Measurements from ENCODE around the gene CYP2B6.
"Not testable (repeated sequence)": the region's sequence is repeated elsewhere in the genome, so short reads cannot be mapped to it uniquely, and the experiment has no call there.

The CYP2B6 gene

GRCh38 chr19:40990972-40991381, at the start of gene CYP2B6:
Gene CYP2B6 (plus strand): TSS chr19:40991282. CDS start chr19:40991306, 24 bp downstream.
- DNase-seq (ENCODE audit: low read depth): no peak
- H3K4me3 ChIP-seq (ENCODE audit: low read depth, low read length): no peak within 1 kb of the TSS

DNA sequence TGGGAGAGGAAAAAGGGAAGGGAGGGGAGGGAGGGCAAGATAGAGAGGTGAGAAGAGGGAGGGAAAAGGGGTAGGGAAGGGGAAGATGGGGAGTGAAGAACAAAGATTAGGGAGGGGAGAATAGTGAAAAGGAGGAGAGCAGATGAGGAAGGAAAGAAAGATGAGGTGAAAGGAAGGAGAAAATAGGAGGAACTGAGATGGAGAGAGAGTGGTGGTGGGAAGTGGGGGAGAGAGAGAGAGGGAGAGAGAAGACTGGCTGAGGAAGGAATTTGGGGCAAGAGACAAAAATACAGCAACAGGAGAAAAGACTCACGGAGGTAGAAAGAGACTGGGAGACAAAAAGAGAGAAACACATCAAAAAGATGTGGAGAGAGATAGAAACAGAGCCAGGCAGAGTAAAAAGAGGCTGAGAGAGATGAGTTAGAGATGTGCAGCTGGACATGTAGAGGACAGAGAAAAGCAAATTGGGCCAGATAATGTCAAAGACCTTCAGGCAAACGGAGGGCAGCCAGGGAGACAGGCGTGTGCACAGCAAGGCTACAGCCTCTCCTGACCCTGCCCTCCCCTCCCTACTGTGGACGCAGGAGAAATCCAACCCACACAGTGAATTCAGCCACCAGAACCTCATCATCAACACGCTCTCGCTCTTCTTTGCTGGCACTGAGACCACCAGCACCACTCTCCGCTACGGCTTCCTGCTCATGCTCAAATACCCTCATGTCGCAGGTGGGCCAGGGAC, 49.4 kb upstream of the CYP2B6 start:
- no peak for DNase-seq (ENCODE audit: low read depth)
- no peak overlapping the region for H3K4me3 ChIP-seq (ENCODE audit: low read depth, low read length)

- no peak overlapping the region for H3K4me3 ChIP-seq (ENCODE audit: low read depth, low read length)
- no peak for DNase-seq (ENCODE audit: low read depth)
These were observed 45.4 kb upstream of the CYP2B6 start for GRCh38 chr19:40945645-40946044.

- H3K4me3 ChIP-seq (ENCODE audit: low read depth, low read length): no peak overlapping the region
- DNase-seq (ENCODE audit: low read depth): no peak
These were observed 44.0 kb upstream of the CYP2B6 start for GRCh38 chr19:40947114-40947513.

GRCh38 chr19:40947573-40947972, 43.5 kb upstream of the CYP2B6 start:
- no peak overlapping the region for H3K4me3 ChIP-seq (ENCODE audit: low read depth, low read length)
- DNase-seq (ENCODE audit: low read depth): no peak

GRCh38 chr19:40948580-40949299, 42.3 kb upstream of the CYP2B6 start:
- no peak for DNase-seq (ENCODE audit: low read depth)
- no peak overlapping the region for H3K4me3 ChIP-seq (ENCODE audit: low read depth, low read length)

DNA sequence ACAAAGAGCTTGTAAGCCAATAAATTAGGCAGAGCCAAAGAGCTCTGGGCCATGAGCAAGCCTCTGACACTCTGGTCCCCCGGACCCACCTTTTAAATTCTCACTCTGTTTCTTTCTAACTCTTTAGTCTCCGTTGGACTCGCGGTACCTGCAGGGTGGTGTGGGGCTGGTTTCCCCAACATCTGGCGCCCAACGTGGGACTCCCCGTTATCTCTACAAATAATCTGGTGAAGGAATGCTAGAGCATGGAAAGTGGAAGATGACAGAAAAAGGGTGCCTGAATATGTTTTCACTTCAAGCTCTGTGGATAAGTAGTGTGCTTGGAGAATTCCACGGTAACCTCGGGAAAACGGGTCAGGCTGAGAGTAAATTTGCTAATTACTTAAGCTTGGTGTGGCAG, 36.5 kb upstream of the CYP2B6 start:
- no peak for DNase-seq (ENCODE audit: low read depth)
- no peak overlapping the region for H3K4me3 ChIP-seq (ENCODE audit: low read depth, low read length)

DNA sequence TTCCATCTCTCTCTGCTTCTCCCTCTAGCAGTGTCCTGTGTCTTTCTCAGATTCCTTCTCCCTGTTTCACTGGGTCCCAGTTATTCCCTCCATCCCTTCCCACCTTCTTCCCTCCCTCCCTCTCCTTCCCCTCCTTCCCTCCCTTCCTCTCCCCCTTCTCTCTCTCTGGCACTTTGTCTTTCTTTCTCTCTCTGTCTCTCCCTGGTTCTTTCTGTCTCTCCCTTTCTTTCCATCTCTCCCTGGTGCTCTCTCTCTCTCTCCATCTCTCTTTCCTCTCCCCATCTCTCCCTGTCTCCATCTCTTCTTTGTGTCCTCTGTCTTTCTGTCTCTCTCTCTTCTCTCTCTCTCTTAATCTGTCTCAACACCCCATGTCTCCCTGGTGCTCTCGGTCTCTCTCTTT, 31.7 kb upstream of the CYP2B6 start:
- no peak for DNase-seq (ENCODE audit: low read depth)

GRCh38 chr19:40960062-40960685, 30.9 kb upstream of the CYP2B6 start:
- DNase-seq (ENCODE audit: low read depth): no peak
- H3K4me3 ChIP-seq (ENCODE audit: low read depth, low read length): no peak overlapping the region

More for the DNA sequence above, 31.7 kb upstream of the CYP2B6 start:
- no peak overlapping the region for H3K4me3 ChIP-seq (ENCODE audit: low read depth, low read length)

DNA sequence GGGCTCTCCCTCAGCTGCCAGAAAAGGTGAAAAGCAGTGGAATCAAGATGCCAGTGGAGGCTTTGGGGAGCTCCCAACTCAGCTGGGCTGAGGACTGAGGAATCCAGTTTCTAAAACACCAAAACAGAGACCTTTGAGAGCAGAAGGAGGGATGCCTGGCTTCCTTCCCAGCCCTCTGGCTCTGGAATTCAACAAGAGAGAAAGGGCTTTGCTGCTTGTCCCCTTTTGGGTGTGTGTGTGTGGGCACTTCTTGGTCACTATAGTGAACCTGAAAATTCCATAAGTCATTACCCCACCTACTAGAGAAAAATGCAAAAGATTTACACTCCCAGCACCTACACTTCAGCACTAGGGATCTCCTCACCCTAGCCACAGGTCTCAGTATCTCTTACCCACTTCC, 30.3 kb upstream of the CYP2B6 start:
- DNase-seq (ENCODE audit: low read depth): no peak
- H3K4me3 ChIP-seq (ENCODE audit: low read depth, low read length): no peak overlapping the region

DNA sequence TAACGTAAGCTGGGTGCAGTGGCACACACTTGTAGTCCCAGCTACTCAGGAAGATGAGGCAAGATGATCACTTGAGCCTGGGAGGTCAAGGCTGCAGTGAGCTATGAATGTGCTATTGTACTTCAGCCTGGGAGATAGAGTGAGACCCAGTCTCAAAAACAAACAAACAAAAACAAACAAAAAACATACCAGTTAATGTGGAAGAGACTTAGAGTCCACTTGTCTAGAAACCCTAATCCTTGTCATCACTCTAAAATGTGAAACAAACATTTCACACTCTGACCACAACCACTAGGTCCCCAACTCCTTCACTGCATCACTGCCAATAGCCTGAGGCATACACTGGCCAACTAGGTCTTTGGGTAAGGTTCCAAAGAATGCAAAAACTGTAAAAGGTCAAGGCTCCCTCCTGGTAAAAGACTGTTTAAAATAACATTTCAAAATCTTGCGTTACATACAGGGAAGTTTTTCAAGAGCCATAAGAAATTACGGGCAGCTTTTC, 28.6 kb upstream of the CYP2B6 start:
- DNase-seq (ENCODE audit: low read depth): no peak
- H3K4me3 ChIP-seq (ENCODE audit: low read depth, low read length): no peak overlapping the region

GRCh38 chr19:40964361-40964760, 26.7 kb upstream of the CYP2B6 start:
- not testable (repeated sequence) for DNase-seq (ENCODE audit: low read depth); H3K4me3 ChIP-seq (ENCODE audit: low read depth, low read length)

GRCh38 chr19:40965351-40965750, 25.7 kb upstream of the CYP2B6 start:
- H3K4me3 ChIP-seq (ENCODE audit: low read depth, low read length); DNase-seq (ENCODE audit: low read depth): not testable (repeated sequence)

GRCh38 chr19:40966591-40966990, 24.5 kb upstream of the CYP2B6 start:
- H3K4me3 ChIP-seq (ENCODE audit: low read depth, low read length); DNase-seq (ENCODE audit: low read depth): not testable (repeated sequence)

DNA sequence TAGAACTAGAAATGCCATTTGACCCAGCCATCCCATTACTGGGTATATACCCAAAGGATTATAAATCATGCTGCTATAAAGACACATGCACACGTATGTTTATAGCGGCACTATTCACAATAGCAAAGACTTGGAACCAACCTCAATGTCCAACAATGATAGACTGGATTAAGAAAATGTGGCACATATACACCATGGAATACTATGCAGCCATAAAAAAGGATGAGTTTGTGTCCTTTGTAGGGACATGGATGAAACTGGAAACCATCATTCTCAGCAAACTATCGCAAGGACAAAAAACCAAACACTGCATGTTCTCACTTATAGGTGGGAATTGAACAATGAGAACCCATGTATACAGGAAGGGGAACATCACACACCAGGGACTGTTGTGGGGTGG, 23.0 kb upstream of the CYP2B6 start:
- not testable (repeated sequence) for DNase-seq (ENCODE audit: low read depth); H3K4me3 ChIP-seq (ENCODE audit: low read depth, low read length)

DNA sequence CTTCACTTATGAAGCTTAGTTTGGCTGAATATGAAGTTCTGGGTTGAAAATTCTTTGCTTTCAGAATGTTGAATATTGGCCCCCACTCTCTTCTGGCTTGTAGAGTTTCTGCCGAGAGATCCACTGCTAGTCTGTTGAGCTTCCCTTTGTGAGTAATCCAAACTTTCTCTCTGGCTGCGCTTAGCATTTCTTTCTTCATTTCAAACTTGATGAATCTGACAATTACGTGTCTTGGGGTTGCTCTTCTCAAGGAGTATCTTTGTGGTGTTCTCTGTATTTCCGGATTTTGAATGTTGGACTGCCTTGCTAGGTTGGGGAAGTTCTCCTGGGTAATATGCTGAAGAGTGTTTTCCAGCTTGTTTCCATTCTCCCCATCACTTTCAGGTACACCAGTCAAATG, 21.4 kb upstream of the CYP2B6 start:
- not testable (repeated sequence) for H3K4me3 ChIP-seq (ENCODE audit: low read depth, low read length); DNase-seq (ENCODE audit: low read depth)

GRCh38 chr19:40970396-40971345, 20.4 kb upstream of the CYP2B6 start:
- not testable (repeated sequence) for DNase-seq (ENCODE audit: low read depth); H3K4me3 ChIP-seq (ENCODE audit: low read depth, low read length)

GRCh38 chr19:40974633-40975037, 16.4 kb upstream of the CYP2B6 start:
- H3K4me3 ChIP-seq (ENCODE audit: low read depth, low read length): no peak overlapping the region
- DNase-seq (ENCODE audit: low read depth): peak; percentile 5

DNA sequence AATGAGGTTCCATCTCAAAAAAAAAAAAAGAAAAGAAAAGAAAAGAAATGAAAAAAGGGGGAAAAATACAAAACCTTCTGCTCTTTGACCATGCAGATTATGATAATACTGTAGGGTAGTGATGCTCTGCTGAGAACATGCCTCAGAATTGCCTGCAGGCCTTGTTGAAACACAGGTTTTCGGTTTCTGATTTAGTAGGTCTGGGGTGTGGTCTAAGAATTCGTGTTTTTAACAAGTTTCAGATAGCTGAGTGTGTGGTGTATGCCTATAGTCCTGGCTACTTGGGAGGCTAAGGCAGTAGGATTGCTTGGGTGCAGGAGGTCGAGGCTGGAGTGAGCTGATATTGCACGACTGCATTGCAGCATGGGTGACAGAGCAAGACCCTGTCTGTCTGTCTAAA, 14.9 kb upstream of the CYP2B6 start:
- no peak overlapping the region for H3K4me3 ChIP-seq (ENCODE audit: low read depth, low read length)
- no peak for DNase-seq (ENCODE audit: low read depth)
